KBM-7 (cell line): ENCODE data around the gene ADCY2.
"Not testable (repeated sequence)": the region's sequence is repeated elsewhere in the genome, so short reads cannot be mapped to it uniquely, and the experiment has no call there.

ENCODE experiments used
- DNase-seq: peaks from one replicate; pipeline ENCODE4 v3.0.0-alpha.2; 2015
- in situ Hi-C: fragments of 300-500 bp; cut with MboI; formaldehyde crosslinking; loops from 2 replicates; pipeline ENCODE4 v1.14.3; 2020; ENCODE audit warnings: low sequenced_read_pairs, low pct_unique_long_range_greater_than_20kb, mixed read lengths

Gene ADCY2

DNA sequence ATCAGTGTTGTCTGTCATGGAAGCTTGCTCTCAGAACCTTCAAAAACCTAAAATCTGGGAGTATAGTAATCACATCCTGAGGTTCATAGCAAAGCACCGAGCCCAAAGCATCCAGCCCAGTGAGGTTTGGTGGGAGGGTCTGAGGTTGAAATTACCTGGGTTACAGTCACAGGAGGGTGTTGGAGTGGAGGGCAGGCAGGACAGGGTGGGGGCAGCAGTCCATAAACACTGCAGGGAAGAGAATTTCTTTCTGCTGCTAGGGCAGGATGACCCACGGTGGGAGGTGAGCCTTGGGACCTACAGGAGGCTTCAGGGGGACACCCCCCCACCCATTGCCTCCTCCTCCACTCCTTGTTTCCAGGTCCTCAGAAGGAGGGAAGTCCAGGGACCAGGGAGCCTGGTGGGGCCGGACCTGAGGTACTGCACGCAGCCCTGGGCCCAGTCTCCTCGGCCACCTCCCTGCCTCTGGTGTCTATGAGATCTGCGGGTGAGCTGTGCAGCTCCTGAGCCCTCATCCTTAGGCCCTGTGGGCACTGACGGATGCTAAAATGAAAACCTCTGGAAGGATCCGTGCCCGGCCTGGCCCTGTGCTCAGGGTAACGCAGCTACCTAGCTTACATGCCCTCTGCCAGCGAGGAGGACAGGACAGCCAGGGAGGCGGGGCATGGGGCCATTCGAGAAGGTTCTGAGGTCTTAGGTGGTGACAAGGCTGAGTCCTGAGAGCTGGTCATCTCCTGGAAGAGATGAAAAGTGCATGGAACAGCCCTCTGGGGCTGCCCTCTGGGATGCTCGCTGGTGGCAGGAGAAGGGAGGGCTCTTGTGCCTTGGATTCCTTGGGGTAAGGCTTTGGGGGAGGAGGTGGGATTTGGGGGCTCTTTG lies 1.8 kb upstream of the ADCY2 start:
- DNase-seq = no peak
- in situ Hi-C loops = no loop called here

DNA sequence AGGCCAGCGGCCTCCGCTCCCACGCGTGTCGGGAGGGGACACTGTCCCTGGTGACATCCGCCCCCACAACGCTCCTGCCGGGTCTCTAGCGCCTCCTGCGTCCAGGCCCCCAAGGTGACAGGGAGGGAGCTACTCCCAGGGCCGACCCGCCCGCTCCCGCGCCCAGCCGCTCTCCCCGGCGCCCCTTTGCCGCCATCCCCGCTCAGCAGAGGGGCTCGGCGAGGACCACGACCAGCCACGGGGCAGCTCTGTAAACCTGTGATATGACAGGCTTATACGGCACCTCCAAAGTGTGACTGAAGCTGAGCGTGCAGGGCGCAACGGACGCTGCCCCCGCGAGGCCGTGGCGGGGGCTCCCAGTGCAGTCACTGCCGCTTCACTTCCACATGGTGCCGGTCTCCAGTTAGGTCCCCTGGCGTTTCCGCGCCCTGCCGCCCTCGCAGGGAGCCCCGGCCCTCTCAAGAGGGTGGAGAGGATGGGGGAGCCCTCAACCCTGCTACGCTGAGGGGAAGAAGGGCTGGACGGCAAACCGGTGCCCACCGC lies 978 bp upstream of the ADCY2 start:
- DNase-seq = no peak
- in situ Hi-C loops = no loop called here

DNA sequence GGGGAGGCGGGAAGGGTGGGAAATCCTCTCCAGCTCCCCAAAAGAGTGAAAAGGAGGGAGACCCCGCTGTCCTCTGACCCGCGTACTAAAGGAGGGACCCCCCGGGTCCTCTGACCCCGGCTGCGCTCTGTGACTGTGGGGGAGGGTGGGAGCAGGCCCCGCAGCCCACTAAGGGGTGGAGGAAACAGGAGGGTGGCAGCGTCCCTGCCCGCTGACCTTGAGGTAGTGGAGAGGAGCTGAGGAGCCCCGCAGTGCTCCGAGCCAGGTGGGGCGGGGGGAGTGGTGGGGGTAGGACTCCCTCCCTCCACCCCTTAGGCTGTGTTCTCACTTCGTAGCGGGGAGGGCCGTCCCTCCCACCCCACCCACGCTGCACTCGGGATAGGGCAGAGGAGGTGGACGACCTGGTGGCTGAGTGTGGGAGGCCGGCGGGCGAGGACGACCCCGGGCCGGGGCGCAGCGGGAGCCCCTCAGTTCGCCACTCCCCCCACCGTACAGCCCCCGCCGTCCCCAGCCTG lies 449 bp upstream of the ADCY2 start:
- in situ Hi-C loops = no loop called here
- DNase-seq = no peak

DNA sequence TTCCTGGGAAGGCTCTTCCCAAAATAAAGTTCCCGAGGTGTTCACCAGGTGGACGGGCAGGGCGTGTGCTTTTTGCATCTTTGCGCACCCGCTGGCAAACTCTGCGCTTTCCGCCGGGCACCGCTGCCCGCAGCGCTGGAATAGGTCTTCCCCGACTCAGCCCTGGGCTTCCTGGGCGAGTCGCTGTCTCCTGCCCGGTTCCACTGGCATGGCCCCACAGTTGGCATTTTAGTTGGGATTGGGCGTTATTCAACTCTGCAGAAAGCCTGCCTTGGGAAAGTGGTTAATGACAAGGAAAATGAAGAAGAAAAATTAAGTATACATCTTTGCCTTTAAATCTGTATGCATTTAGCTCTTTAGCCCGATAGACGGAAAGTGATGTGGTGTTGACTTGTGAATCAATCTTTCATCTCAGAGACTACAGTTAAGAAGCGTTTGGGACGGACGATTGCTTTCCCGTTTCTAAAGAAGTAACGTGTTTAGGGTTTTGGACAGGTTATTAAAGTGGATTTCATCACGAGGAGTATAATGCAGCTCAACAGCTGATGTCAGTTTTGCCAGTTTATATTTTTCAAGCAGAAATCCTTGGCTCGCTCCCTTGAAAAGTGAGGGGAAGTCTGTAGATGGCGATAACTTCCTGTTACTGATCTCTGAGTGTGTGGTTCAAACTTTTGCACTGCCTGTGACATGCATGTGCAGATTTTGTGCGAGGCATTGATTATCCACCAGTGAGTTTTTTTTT lies 946 bp downstream of the ADCY2 start:
- DNase-seq = no peak
- in situ Hi-C loops = no loop called here

DNA sequence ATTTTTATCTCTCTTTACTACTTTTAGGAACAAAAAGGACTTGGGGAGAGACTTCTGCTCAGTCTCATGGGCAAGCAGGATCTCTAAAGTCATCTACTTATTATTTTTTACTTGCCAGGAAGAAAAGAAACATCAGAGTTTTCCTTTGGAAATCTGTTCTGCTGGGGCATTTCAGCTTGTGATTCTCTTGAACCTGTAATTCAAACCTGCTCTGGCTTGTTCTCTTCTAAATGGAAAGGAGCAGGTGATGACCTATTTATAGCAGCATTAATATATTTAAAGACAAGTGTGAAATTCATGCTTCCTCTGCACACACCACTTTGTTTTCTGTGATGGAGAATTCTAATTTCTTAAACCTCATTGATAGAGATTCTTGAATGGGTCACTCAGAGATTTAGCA lies 2.0 kb downstream of the ADCY2 start:
- in situ Hi-C loops = no loop called here
- DNase-seq = no peak

DNA sequence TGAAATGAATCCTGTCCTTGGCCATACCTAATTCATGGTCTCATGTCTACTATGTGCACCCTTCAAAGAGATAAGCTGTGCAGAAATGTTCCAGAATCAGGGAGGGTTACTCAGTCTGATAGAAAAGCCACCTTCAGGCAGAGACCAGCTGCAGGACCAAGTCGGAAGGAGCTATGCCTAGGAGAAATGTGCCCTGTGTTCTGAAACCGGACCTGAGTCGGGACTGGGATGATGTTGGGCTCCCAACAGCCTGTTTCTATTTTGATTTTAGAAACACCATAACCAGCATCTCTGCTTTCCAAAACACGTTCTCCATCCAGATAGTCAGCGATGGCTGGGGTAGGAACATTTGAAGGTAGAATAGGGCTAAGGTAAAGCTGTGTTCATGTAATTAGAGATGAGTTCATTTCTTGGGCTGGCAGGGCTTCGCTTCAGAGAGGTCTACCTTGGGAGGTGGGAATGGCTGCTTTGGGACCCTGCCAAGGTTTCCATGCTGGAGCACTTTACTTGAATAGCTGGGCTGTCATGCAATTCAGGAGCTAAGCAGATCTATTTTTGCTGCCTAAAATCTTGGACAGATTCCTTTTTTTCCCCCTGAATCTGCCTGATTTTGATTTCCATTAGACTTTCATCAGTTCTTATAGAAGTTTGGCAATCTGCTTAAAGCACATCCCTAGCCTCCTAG lies 2.8 kb downstream of the ADCY2 start:
- no peak for DNase-seq

DNA sequence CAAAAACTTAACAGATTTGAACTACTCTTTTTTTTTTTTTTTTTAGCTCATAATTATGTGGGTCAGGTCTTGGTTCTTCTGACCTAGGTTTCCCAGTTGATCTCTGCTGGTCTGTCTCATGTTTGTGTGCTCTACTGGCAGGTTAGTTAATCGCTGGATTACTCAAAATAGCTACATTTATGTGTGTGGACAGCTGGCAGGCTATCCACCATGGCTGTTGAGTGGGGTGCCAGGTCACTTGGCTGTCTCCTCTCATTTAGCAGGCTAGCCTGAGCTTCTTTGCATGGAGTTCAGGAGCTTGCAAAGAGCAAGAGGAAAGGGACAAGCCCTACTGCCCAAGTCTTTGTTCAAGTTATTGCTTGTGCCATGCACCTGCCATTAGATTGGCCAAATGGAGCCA lies 9.3 kb downstream of the ADCY2 start:
- in situ Hi-C loops = no loop called here
- DNase-seq = no peak

More for the DNA sequence above, 2.8 kb downstream of the ADCY2 start:
- in situ Hi-C loops = no loop called here

DNA sequence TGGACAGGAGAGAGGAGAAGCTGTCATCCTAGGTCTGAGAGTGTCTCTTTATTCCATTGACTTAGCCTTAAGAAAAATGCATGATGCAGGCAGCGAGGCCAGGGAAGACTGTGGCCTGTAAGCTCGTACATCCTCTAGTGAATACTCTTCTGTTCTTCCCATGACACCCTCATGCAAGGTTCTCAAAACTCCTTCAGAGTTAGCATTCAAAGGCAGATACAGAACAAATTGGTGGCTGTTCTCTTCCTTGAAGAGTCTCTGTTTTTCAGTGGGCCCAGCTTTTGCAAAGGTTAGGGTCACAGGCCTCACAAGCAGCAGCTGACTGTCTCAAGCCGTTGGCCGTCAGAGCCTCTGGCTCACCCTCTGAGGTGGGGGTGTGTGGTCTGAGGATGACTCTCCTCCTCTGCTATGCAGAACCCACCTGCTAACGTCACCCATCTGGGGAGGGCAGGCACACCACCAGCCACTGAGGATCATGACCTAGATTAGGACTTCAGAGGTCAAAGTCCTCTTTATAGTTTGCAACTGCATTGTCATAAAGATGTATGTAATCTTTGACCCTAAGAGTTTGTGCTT lies 15.1 kb downstream of the ADCY2 start:
- in situ Hi-C loops = no loop called here
- DNase-seq = no peak

DNA sequence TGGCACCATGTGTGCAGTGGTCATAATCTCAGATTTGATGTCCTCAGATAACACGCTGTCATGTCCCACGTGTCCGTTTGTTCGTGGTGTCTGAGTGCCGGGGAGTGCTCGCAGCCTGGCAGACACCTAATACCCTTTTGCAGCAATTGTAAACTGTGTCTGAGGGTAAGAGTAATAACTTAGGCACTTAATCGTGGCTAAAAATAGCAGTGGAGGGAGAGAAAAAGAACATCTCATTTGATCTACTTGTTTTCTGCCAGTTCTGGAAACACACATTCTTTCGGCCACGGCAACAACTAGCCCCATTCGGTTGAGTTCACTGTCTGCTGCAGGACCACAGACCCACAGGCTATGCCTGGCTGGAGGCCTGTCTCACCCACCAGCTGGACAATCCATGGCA lies 16.5 kb downstream of the ADCY2 start:
- DNase-seq = no peak
- in situ Hi-C loops = no loop called here

DNA sequence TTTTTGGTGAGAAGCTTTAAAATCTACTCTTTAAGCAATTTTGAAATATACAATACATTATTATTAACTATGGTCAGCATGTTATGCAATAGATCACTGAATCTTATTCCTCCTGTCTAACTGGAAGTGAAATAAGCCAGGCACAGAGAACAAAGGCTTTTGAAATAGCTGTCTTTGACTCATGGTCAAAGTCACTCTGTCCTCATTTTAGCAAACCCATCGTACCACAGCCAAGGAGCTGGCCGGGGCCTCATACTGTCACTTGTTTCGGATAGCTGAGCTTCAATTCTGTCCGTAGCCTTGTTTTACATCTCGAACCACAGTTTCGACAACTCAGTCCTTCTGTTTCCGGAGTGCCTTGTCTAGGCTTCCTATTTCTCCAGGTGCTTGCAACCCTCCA lies 19.2 kb downstream of the ADCY2 start:
- in situ Hi-C loops = no loop called here

DNA sequence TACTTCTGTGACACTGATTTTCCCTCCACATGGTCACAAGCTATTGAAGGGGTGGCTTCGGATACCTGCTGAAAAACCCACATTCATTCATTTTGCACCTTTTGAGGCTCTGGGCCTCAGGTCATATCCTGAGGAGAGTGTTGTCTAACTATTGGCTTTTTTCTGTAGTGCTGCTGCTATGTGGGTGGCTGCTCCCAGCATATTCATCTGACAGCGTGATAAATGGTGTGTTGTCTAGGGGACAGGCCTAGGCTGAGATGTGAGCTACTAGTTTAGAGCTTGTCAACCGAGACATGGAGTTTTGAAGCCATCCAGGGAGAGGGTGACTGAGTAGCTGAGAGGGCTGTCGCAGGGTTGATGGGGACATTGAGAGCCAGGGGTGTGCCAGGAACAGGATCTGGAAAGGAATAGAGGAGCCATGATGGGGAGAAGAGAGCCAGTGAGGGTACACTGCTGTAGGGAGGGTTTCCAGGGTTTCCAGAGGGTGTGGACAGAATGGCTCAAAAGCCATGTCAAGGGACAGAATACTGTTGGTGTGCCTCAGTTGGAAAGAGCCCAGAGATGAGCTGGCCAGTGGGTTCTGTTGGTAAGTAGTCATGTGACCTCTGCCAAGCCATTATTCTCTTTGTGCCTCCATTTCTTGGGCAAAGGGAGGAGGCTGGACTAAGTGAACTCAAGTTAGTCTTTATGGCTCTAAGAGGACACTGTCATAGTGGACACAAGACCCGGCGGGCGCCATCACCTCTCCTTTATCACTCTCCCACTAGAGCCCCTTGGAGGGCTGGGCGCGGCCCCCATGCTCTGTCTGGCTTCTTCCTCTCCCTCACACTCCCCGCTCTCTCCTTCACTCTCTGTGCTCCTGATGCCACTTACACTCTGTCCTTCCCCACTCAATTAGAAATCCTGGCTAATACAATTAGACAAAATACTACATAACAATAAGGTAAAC lies 19.9 kb downstream of the ADCY2 start:
- no peak for DNase-seq
- in situ Hi-C loops = no loop called here

More for the DNA sequence above, 19.2 kb downstream of the ADCY2 start:
- no peak for DNase-seq

DNA sequence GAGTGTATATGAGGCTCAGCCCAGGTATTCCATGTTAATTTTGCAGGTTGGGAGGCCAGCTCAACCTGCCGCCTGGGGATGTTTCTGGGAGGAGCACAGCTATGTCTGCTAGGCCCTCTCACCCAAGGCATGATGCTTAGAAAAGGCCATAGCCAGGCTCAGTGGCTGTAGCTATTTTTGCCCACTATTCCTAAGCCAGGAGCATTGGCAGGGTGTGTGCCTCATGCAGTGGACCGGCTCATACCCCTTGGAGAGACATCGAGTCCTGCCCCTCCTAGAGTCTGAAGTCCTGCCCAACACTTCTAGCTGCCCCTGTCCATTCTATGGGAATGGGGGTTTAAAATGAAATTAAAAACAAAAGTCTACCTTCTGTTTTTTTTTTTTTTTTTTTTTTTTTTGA lies 22.3 kb downstream of the ADCY2 start:
- in situ Hi-C loops = no loop called here
- DNase-seq = no peak

DNA sequence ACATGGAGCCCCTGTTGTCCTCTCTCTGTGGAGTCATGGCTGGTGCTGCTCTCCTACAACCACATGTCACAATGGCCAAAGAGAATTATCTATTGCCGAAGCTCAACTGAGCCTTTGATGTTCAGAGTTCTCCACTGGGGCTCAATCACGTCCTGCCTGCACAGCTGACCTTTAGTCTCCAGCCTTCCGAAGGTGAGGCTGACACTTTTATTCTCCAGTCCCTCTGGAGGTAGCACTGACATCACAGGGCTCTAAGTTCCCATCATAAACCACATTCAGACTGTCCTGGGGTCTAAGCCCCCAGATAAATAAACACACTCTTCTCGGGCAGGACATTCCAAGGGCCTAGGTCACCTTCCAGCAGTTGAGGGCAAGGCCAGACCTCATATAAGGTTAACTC lies 23.4 kb downstream of the ADCY2 start:
- in situ Hi-C loops = no loop called here
- no peak for DNase-seq

DNA sequence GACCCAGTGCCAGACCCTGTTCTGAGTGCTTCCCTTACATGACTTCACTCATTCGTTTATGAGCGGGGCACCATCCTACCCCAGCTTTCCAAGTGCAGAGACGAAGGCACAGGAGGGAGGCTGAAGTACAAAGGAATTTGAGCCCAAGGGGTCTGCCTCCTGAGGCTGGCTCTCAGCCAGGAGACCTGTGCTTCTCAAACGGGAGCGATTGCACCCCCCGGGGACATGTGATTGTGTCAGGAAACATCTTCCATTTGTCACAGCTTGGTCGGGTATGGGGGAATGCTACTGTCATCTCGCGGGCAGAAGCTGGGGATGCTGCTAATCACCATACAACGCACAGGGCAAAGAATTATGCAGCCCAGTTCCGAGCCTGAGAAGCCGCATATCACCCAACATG lies 23.9 kb downstream of the ADCY2 start:
- DNase-seq = no peak
- in situ Hi-C loops = no loop called here

DNA sequence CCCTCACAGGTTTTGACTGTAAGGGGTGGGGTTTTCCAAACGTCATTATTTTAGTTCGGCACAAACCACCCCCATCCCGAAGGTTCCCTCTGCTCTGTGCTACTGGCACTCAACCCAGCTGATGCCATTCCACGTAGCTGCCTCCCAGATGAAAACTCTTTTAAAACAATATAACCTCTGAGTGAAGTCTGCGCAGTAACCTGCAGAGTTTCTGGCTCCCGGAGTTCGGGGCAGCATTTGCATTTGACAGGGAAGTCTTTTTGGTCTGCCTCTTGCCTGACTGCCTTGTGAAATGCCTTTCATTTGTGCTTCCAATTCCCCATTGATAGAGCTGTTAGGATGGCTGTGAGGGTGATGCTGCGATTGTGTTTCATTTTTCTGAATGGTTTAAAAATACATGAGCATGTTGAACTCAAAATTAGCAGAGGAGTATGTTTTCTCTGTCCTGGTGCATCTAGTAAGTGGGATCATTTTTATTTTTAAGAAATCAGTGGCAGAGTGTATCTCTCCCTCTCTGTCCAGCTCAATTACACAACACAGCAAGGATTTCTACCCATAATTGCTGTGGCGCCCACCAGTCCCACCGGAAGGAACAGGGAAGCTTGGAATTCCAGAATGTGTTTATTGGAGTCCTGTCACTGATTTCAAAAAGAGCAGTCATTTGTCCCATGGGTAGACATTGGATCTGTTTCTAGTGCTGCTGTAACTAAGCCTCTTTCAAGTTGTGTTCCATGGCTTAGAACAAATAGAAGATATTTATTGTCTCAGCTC lies 24.8 kb downstream of the ADCY2 start:
- in situ Hi-C loops = no loop called here
- no peak for DNase-seq

DNA sequence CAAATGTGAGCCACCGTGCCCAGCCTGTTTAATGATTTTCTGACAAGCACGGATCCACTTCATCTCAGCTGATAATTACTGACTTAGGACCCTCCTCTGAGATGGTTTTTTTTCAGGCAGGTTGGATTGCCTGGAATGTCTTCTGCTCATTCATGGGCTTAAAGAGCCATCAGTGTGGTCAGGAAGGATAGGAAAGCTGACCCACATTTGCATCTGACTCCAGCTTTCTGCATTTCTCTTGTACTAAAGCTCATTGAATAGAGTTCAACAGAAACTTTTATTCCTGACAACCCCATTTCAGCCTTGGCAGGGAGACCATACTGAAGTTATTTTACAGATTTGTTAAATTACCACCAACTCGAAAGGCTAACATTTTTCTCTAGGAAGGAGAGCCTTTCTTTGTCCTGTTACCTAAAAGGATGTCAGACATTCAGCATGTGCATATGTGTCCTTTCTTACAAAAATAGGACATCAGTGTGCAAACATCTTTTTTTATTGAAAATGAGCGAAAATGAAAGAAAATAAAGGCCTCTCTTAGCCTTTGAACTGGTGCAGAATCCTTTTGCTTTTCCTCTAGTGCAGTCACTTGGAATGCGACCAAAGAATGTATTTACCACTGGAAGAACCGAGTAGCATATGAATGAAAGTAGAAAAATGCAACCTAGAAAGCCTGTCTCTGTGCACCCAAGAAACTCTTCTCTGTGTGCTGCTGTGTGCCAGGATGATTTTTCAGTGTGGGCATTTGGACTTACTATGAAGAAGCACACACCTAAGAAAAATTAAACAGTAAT lies 26.6 kb downstream of the ADCY2 start:
- in situ Hi-C loops = no loop called here
- no peak for DNase-seq

DNA sequence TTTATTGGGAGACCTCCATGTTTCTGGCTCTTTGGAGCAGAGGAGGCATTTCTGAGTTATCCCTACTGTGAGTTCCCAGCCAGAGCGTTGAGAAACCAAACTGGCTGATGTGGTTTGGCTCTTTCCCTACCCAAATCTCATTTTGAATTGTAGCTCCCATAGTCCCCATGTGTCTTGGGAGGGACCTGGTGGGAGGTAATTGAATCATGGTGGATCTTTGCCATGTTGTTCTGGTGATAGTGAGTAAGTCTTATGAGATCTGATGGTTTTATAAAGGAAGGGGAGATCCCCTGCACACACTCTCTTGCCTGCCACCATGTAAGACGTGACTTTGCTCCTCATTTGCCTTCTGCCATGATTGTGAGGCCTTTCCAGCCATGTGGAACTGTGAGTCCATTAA lies 27.3 kb downstream of the ADCY2 start:
- in situ Hi-C loops, DNase-seq: not testable (repeated sequence)
